Measurements from ENCODE around the gene AFF1.

Gene AFF1

DNA sequence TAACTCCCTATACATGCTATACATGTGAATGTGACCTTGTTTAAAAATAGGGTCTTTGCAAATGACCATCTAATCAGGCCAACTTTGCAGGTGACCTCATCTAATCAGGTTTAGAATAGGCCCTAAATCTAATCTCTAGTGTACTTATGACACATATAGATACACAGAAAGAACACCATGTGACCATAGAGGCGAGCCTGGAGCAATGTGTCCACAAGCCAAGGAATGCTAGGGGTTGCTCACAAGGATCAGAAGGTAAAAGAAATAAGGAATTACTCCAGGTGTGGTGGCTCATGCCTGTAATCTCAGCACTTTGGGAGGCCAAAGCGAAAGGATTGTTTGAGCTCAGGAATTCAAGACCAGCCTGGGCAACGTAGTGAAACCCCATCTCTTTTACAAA lies 32.9 kb upstream of the AFF1 start:
- no peaks in the 10 kb centered on the region for H3K9me3 ChIP-seq (ENCODE audit: control insufficient read depth, low read length)
- H3K27ac ChIP-seq (ENCODE audit: low read depth, low read length, severe bottlenecking) = no peak overlapping the region
- H3K4me1 ChIP-seq (ENCODE audit: control insufficient read depth, insufficient read depth, low read length, poor library complexity, severe bottlenecking) = no peaks in the 10 kb centered on the region
- no peaks in the 10 kb centered on the region for H3K36me3 ChIP-seq (ENCODE audit: control insufficient read depth, insufficient read depth, low read length)
- 100% methylated on average over 1 of the region's 3 CpGs; no CpG with 5 or more reads in 1 of the 2 experiments for WGBS, 2 experiments (ENCODE audit: insufficient coverage in 2 of 2)
- H3K4me3 ChIP-seq (ENCODE audit: extremely low read depth, insufficient read depth, low read length, poor library complexity, severe bottlenecking) = no peak overlapping the region

DNA sequence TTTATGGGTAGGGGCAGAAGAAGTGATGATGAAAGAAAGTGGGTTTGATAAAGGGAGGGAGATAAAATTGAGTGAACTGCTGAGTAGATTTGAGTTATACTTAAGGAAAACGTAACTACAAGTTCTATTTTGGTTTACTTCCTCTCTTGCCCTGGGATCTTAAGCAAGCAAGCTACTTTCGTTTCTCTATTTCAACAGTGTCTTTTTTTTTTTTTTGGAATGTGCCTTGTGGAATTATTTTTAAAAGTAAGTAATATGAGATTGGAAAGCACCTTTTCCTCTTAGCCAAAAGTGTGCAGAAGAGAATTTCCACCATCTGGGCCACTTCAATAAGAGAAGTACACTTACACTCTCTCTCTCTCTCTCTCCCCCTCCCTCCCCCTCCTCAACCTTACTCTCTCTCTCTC lies 26.6 kb upstream of the AFF1 start:
- no peaks in the 10 kb centered on the region for H3K9me3 ChIP-seq (ENCODE audit: control insufficient read depth, low read length)
- no peak overlapping the region for H3K27ac ChIP-seq (ENCODE audit: low read depth, low read length, severe bottlenecking)
- no peak overlapping the region for H3K4me3 ChIP-seq (ENCODE audit: extremely low read depth, insufficient read depth, low read length, poor library complexity, severe bottlenecking)
- no peaks in the 10 kb centered on the region for H3K4me1 ChIP-seq (ENCODE audit: control insufficient read depth, insufficient read depth, low read length, poor library complexity, severe bottlenecking)
- 89% methylated on average over 1 of the region's 2 CpGs; no CpG with 5 or more reads in 1 of the 2 experiments for WGBS, 2 experiments (ENCODE audit: insufficient coverage in 2 of 2)
- no peaks in the 10 kb centered on the region for H3K36me3 ChIP-seq (ENCODE audit: control insufficient read depth, insufficient read depth, low read length)

DNA sequence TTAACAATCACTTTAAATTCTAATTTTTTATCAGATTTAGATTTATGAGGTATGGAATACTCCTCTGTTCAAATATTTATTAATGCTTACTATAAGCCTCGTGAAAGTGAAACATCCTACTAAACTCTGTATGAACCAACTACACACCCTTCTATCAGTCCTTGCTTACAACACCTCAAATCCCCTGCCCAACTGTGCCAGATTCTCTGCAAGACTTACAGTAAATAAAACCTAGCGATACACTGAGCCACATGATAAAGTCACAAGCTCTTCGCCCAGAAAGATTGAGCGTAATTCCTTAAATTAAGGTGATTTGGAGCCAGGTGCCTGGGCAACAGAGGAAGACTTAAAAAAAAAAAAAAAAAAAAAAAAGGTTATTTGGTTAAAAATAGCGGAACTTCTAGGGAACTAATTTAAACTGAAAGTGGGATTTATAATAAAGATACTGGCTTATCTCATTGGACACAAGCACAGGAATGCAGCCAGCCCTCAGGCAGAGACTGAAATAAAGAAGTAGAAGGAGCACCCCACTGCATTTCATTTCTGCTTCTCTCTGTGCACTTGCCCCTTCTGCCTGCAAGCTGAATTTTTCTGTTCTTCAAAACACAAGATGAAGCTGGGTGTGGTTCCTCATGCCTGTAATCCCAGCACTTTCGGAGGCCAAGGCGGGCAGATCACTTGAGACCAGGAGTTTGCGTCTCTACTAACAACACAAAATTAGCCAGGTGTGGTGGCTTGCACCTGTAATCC lies 25.1 kb upstream of the AFF1 start:
- WGBS, 2 experiments (ENCODE audit: insufficient coverage in 2 of 2) = 97 to 98% methylated on average over 6 to 7 of the region's 8 CpGs
- no peak overlapping the region for H3K4me3 ChIP-seq (ENCODE audit: extremely low read depth, insufficient read depth, low read length, poor library complexity, severe bottlenecking)
- no peak overlapping the region for H3K27ac ChIP-seq (ENCODE audit: low read depth, low read length, severe bottlenecking)
- no peaks in the 10 kb centered on the region for H3K4me1 ChIP-seq (ENCODE audit: control insufficient read depth, insufficient read depth, low read length, poor library complexity, severe bottlenecking)
- H3K9me3 ChIP-seq (ENCODE audit: control insufficient read depth, low read length) = no peaks in the 10 kb centered on the region
- H3K36me3 ChIP-seq (ENCODE audit: control insufficient read depth, insufficient read depth, low read length) = no peaks in the 10 kb centered on the region

DNA sequence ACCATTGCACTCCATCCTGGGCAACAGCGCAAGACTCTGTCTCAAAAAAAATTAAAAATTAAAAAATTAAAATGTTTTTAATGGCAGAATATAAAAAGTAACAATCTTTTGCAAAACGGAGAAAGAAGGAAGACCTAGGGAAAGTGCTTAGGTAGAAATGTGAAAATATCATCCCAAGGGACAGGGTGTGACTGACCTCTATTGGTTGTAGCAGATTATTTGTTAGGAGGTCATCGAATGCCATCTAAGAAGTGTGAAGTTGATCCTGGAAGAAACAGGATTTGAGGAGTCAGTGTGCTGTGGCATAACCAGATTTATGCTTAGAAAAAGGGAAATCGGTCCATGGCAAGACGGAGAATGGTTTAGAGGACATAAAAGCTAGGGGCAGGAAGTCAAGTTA lies 24.4 kb upstream of the AFF1 start:
- Histone ChIP-seq H3K9me3 (ENCODE audit: control insufficient read depth, low read length) (no peaks in the 10 kb centered on the region), H3K4me1 (ENCODE audit: control insufficient read depth, insufficient read depth, low read length, poor library complexity, severe bottlenecking) (no peaks in the 10 kb centered on the region), H3K27ac (ENCODE audit: low read depth, low read length, severe bottlenecking) (no peak overlapping the region), H3K36me3 (ENCODE audit: control insufficient read depth, insufficient read depth, low read length) (no peaks in the 10 kb centered on the region), H3K4me3 (ENCODE audit: extremely low read depth, insufficient read depth, low read length, poor library complexity, severe bottlenecking) (no peak overlapping the region)
- WGBS, 2 experiments (ENCODE audit: insufficient coverage in 2 of 2) = 82 to 93% methylated on average over 4 of the region's 5 CpGs

DNA sequence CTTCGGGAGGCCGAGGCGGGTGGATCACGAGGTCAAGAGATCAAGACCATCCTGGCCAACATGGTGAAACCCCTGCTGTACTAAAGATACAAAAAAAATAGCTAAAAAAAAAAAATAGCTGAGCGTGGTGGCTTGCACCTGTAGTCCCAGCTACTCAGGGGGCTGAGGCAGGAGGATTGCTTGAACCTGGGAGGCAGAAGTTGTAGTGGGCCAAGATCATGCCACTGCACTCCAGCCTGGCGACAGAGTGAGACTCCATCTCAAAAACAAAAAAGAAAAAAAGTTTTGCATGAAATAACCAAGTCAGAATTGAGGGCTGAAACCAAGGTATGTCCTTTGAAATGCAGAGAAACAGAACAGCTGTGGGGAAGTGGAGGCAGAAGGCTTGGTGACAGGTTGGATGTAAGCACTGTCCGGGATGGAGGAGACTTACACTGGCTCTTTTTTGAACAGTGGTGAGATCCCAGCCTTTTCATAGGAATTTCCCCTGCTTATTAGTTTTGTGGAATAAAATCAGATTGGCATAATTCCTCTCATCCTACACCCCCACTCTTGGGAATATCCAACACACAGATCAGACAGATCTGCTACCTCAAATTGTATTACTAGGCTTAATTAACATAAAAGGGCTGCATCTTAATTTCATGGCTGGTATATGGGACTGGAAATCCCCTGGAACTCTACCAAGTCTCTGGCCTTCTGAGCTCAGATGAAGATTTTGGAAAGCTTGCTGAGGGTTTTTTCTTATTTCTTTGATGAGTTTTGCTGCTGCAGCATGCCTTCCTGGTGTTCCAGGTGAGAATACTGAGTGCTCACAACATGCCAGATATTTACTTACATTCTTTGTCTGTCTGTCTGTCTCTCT lies 23.8 kb upstream of the AFF1 start:
- no peaks in the 10 kb centered on the region for H3K9me3 ChIP-seq (ENCODE audit: control insufficient read depth, low read length)
- no peaks in the 10 kb centered on the region for H3K36me3 ChIP-seq (ENCODE audit: control insufficient read depth, insufficient read depth, low read length)
- no peak overlapping the region for H3K4me3 ChIP-seq (ENCODE audit: extremely low read depth, insufficient read depth, low read length, poor library complexity, severe bottlenecking)
- no peaks in the 10 kb centered on the region for H3K4me1 ChIP-seq (ENCODE audit: control insufficient read depth, insufficient read depth, low read length, poor library complexity, severe bottlenecking)
- 100% methylated on average over 1 to 3 of the region's 7 CpGs for WGBS, 2 experiments (ENCODE audit: insufficient coverage in 2 of 2)
- H3K27ac ChIP-seq (ENCODE audit: low read depth, low read length, severe bottlenecking) = no peak overlapping the region

DNA sequence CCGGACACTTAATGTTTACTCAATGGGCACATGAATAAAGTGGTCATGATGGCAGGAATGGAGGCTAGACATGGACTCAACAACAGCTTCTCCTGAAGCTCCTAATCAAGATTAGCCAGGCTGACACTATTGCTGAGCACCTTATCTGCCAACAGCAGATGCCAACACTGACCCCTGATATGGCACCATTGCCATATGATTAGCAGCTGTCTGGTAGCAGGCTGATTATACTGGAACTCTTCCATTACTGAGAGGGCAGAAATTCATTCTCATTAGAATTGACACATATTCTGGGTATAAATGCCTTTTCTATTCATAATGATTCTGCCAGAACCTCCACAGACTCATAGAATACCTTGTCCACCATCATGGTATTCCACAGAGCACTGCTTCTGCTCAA lies 18.4 kb upstream of the AFF1 start:
- peaks cover 2% of the 10 kb centered on the region for H3K4me1 ChIP-seq (ENCODE audit: control insufficient read depth, insufficient read depth, low read length, poor library complexity, severe bottlenecking)
- no peaks in the 10 kb centered on the region for H3K9me3 ChIP-seq (ENCODE audit: control insufficient read depth, low read length)
- H3K4me3 ChIP-seq (ENCODE audit: extremely low read depth, insufficient read depth, low read length, poor library complexity, severe bottlenecking) = no peak overlapping the region
- no peak overlapping the region for H3K27ac ChIP-seq (ENCODE audit: low read depth, low read length, severe bottlenecking)
- H3K36me3 ChIP-seq (ENCODE audit: control insufficient read depth, insufficient read depth, low read length) = no peaks in the 10 kb centered on the region
- no CpG with 5 or more reads among the region's 1 CpG for WGBS, 2 experiments (ENCODE audit: insufficient coverage in 2 of 2)

DNA sequence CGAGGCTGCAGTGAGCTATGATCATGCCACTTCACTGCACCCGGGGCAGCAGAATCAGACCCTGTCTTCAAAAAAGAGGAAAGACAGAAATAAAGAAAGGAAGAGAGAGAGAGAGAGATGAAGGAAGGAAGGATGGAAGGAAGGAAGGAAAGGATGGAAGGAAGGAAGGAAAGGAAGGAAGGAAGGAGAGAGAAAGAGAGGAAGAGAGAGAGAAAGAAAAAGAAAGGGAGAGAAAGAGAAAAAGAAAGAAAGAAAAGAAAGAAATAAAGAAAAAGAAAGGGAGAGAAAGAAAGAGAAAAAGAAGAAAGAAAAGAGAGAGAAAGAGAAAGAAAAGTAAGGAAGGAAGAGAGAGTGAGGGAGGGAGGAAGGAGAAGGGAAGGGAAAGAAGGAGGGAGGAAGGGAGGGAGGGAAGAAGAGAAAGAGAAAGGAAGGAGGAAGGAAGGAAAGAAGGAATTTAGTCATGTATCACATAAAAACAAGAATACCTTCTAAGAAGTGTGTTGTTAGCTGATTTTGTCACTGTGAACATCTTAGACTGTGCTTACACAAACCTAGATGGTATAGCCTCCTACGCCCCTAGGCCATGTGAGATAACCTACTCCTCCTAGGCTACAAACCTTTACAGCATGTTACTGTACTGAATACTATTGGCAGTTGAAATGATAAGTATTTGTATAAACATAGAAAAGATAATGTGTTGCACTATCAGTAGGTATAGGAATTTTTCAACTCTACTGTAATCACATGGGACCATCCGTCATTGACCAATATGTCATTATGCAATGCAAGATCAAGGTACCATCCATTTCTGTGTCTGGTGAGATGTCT lies 17.4 kb upstream of the AFF1 start:
- H3K4me3 ChIP-seq (ENCODE audit: extremely low read depth, insufficient read depth, low read length, poor library complexity, severe bottlenecking) = no peak overlapping the region
- H3K27ac ChIP-seq (ENCODE audit: low read depth, low read length, severe bottlenecking) = no peak overlapping the region
- 95 to 100% methylated on average over 2 of the region's 4 CpGs for WGBS, 2 experiments (ENCODE audit: insufficient coverage in 2 of 2)
- H3K4me1 ChIP-seq (ENCODE audit: control insufficient read depth, insufficient read depth, low read length, poor library complexity, severe bottlenecking) = peaks cover 2% of the 10 kb centered on the region
- no peaks in the 10 kb centered on the region for H3K9me3 ChIP-seq (ENCODE audit: control insufficient read depth, low read length)
- no peaks in the 10 kb centered on the region for H3K36me3 ChIP-seq (ENCODE audit: control insufficient read depth, insufficient read depth, low read length)

DNA sequence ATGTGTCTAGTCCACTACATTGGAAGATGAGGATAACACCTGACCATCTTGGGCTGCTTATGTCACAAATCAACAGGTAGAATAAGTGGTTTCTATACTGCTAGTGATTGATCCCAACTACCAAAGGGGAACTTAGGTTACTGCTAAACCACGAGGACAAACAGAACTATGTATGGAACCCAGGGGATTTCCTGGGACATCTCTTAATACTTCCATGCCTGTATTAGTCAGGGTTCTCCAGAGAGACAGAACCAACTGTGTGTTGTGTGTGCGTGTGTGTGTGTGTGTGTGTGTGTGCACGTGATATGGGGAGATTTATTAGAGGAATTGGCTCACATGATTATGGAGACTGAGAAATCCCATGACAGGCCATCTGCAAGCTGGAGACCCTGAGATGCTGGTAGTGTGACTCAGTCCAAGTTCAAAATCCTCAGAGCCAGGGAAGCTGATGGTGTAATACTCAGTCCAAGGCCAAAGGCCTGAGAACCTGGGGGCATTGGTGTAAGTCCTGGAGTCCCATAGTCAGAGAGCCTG lies 16.2 kb upstream of the AFF1 start:
- no peaks in the 10 kb centered on the region for H3K36me3 ChIP-seq (ENCODE audit: control insufficient read depth, insufficient read depth, low read length)
- H3K4me3 ChIP-seq (ENCODE audit: extremely low read depth, insufficient read depth, low read length, poor library complexity, severe bottlenecking) = no peak overlapping the region
- 53 to 72% methylated on average over 2 to 3 of the region's 3 CpGs for WGBS, 2 experiments (ENCODE audit: insufficient coverage in 2 of 2)
- peaks cover 2% of the 10 kb centered on the region for H3K4me1 ChIP-seq (ENCODE audit: control insufficient read depth, insufficient read depth, low read length, poor library complexity, severe bottlenecking)
- no peaks in the 10 kb centered on the region for H3K9me3 ChIP-seq (ENCODE audit: control insufficient read depth, low read length)
- no peak overlapping the region for H3K27ac ChIP-seq (ENCODE audit: low read depth, low read length, severe bottlenecking)

DNA sequence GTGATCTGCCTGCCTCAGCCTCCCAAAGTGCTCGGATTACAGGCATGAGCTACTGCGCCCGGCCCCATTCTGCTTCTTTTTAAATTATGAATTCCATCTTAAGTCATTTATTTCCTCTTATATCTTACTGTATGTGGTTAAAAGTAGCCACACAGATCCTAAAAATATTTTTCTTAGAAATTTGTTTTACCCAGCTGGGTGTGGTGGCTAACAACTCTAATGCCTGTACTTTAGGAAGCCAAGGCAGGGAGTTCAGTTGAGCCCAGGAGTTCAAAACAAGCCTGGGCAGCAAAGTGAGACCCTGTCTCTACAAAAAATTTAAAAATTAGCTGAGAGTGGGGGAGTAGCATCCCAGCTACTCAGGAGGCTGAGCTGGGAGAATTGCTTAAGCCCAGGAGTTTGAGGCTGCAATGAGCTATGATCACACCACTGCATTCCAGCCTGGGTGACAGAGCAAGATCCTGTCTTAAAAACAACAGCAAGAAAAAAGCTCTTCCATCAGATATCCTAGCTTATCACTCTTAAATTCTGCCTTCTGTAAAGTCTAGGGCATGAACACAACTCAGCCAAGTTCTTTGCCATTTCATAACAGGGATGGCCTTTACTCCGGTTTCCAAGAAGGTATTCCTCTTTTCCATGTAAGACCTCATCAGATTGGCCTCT lies 15.1 kb upstream of the AFF1 start:
- WGBS, 2 experiments (ENCODE audit: insufficient coverage in 2 of 2) = 75 to 88% methylated on average over 1 of the region's 4 CpGs
- Histone ChIP-seq H3K4me1 (ENCODE audit: control insufficient read depth, insufficient read depth, low read length, poor library complexity, severe bottlenecking) (peaks cover 7% of the 10 kb centered on the region), H3K27ac (ENCODE audit: low read depth, low read length, severe bottlenecking) (no peak overlapping the region), H3K36me3 (ENCODE audit: control insufficient read depth, insufficient read depth, low read length) (no peaks in the 10 kb centered on the region), H3K4me3 (ENCODE audit: extremely low read depth, insufficient read depth, low read length, poor library complexity, severe bottlenecking) (no peak overlapping the region), H3K9me3 (ENCODE audit: control insufficient read depth, low read length) (no peaks in the 10 kb centered on the region)

Measured in mesodermal cell (in vitro differentiated cells).